ENCODE data around the gene POGZ.

GRCh38 chr1:151455966-151456365 lies 3.3 kb downstream of the POGZ start:
- TF ChIP-seq CTCF (IDR thresholded peaks at IDR 0.05; ENCODE audit: borderline replicate concordance, extremely low read depth, low read length, poor library complexity, severe bottlenecking), result no peak
- no peak for TF ChIP-seq EZH2 (IDR thresholded peaks at IDR 0.05; ENCODE audit: borderline replicate concordance, low read depth, low read length, severe bottlenecking)

Measured in DND-41 (cell line).